Measurements from ENCODE around the gene IRF7.
"Not testable (repeated sequence)": the region's sequence is repeated elsewhere in the genome, so short reads cannot be mapped to it uniquely, and the experiment has no call there.

The IRF7 gene

DNA sequence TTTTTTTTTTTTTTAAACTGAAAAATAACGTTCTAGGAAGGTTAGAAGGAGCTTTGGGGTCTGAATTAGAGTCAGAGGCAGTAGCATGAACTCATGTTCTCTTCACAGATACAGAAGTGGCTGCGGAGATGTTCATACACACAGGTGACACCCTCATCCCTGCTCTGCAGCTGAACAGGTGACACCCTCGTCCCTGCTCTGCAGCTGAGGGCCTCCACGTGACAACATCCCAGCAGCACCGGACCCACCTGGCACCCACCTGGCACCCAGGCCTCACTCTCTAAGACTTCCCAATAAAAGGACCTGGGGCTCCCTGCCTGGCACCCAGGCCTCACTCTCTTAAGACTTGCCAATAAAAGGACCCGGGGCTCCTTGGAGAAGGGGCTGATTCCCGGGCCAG is 41.1 kb upstream of the IRF7 start:
- Histone ChIP-seq H3K27ac (no peak overlapping the region), H3K4me3 (no peak overlapping the region), H3K9ac (ENCODE audit: insufficient read length) (no peak overlapping the region), H3K36me3 (ENCODE audit: insufficient read depth, low read length) (peaks cover 39% of the 10 kb centered on the region), H3K9me3 (ENCODE audit: low read depth, low read length) (no peaks in the 10 kb centered on the region)
- no peak for DNase-seq (ENCODE audit: low read depth, low spot score)
- no peak for TF ChIP-seq FOXP2 (optimal IDR thresholded peaks at IDR 0.05; ENCODE audit: control extremely low read depth, extremely low read length, insufficient read depth)
- TF ChIP-seq POLR2AphosphoS5 (IDR thresholded peaks at IDR 0.05; ENCODE audit: borderline replicate concordance, low read depth, low read length): no peak
- TF ChIP-seq EZH2 (IDR thresholded peaks at IDR 0.05): no peak

DNA sequence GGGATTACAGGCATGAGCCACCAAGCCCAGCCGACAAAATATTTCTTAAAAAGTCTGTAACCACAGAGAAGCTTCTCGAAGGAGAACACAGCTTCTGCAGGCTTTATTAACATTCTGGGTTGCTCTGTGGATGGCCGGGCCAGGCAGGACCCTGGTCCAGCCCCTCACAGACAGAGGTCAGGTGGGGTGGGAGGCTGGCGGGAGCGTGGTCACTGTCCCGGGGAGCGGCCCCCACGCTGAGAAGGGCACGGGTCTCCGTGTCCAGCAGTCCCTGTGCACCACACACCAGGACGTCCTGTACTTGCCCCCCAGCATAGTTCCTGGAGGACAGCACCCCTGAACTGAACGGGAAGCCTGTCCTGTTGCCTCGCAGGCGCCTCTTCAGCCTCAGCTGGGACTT is 40.7 kb upstream of the IRF7 start:
- no peak for DNase-seq (ENCODE audit: low read depth, low spot score)
- Histone ChIP-seq H3K9ac (ENCODE audit: insufficient read length) (no peak overlapping the region), H3K9me3 (ENCODE audit: low read depth, low read length) (no peaks in the 10 kb centered on the region), H3K27ac (no peak overlapping the region), H3K4me3 (no peak overlapping the region), H3K36me3 (ENCODE audit: insufficient read depth, low read length) (peaks cover 43% of the 10 kb centered on the region)
- TF ChIP-seq FOXP2 (optimal IDR thresholded peaks at IDR 0.05; ENCODE audit: control extremely low read depth, extremely low read length, insufficient read depth) (no peak), POLR2AphosphoS5 (IDR thresholded peaks at IDR 0.05; ENCODE audit: borderline replicate concordance, low read depth, low read length) (no peak), EZH2 (IDR thresholded peaks at IDR 0.05) (no peak)

DNA sequence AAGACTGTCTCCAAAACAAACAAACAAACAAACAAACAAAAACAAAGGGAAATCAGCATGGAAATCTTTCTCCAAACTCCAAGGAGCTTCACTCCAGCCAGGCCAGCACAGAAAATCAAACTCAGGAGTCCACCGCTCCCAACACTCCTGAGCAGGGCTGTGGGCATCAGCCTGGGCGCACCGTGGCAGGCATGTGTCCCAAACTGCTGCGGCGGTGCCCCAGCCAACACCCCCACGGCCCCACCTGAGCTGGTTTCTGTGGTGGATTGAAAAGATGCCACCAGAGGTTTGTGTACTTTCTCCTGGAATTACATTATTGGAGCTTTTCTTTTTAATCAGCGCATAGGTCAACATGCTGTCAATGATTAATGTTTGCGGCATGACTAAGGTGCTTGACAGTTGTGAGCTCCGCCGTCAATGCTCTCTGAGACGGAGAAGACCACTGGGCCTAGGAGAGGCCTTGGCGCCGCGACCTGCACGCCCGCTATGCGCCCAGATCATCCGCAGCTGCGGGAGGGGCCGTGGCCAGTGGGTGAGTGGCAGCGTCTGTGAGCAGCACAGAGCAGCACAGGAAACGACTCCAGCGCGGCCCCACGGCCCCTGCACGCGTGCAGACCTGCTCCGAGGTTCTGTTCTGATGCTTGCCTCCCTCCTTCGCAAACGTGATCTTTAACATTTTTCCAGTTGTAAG is 39.4 kb upstream of the IRF7 start:
- Histone ChIP-seq H3K9me3 (ENCODE audit: low read depth, low read length) (no peaks in the 10 kb centered on the region), H3K36me3 (ENCODE audit: insufficient read depth, low read length) (peaks cover 41% of the 10 kb centered on the region), H3K27ac (no peak overlapping the region), H3K9ac (ENCODE audit: insufficient read length) (no peak overlapping the region), H3K4me3 (no peak overlapping the region)
- TF ChIP-seq FOXP2 (optimal IDR thresholded peaks at IDR 0.05; ENCODE audit: control extremely low read depth, extremely low read length, insufficient read depth) (no peak), POLR2AphosphoS5 (IDR thresholded peaks at IDR 0.05; ENCODE audit: borderline replicate concordance, low read depth, low read length) (no peak), EZH2 (IDR thresholded peaks at IDR 0.05) (no peak)
- no peak for DNase-seq (ENCODE audit: low read depth, low spot score)

DNA sequence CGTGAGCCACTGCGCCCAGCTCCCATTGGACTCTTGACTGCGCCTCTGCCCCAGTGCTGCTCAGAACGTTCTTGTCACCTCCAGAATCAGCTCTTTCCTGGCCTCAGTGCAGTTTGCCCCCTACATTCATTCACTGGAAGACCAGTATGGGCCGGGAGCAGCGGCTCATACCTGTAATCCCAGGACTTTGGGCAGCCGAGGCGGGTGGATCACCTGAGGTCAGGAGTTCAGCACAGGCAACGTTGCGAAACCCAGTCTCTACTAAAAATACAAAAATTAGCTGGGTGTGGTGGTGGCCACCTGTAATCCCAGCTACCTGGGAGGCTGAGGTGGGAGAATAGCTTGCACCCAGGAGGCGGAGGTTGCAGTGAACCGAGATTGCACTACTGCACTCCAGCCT is 38.7 kb upstream of the IRF7 start:
- DNase-seq (ENCODE audit: low read depth, low spot score); H3K9ac ChIP-seq (ENCODE audit: insufficient read length); H3K4me3 ChIP-seq; H3K27ac ChIP-seq; H3K9me3 ChIP-seq (ENCODE audit: low read depth, low read length): not testable (repeated sequence)
- H3K36me3 ChIP-seq (ENCODE audit: insufficient read depth, low read length): peaks cover 40% of the 10 kb centered on the region

DNA sequence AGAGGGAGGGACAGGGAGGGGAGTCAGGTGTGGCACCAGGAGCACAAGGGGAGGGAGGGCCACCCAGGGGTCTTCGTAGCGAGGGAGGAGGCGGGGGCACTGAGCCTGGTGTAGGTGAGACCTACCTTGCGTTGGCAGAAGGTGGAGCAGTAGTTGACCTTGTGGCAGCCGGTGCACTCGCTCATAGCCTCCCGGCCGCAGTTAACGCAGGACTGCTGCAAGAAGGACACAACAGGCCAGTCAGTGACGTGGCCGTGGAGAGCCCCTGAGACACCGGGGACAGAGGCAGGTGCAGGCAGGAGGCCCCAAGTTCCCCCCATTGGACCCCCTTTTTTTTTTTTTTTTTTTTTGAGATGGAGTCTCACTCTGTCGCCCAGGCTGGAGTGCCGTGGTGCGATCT is 38.1 kb upstream of the IRF7 start:
- H3K9me3 ChIP-seq (ENCODE audit: low read depth, low read length): no peaks in the 10 kb centered on the region
- no peak overlapping the region for H3K4me3 ChIP-seq
- no peak for DNase-seq (ENCODE audit: low read depth, low spot score)
- H3K27ac ChIP-seq: no peak overlapping the region
- H3K36me3 ChIP-seq (ENCODE audit: insufficient read depth, low read length): peaks cover 36% of the 10 kb centered on the region
- no peak overlapping the region for H3K9ac ChIP-seq (ENCODE audit: insufficient read length)
- TF ChIP-seq POLR2AphosphoS5 (IDR thresholded peaks at IDR 0.05; ENCODE audit: borderline replicate concordance, low read depth, low read length) (no peak), FOXP2 (optimal IDR thresholded peaks at IDR 0.05; ENCODE audit: control extremely low read depth, extremely low read length, insufficient read depth) (no peak)

DNA sequence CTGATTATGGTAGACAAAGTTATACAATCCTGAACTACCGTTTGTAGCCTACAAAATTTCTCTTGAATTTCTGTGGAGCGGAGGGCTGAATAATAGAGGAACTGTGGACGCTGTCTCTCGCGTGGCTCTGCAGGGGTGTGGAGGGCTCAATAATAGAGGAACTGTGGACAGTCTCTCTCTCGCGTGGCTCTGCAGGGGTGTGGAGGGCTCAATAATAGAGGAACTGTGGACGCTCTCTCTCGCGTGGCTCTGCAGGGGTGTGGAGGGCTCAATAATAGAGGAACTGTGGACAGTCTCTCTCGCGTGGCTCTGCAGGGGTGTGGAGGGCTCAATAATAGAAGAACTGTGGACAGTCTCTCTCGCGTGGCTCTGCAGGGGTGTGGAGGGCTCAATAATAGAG is 37.4 kb upstream of the IRF7 start:
- not testable (repeated sequence) for H3K27ac ChIP-seq; H3K9me3 ChIP-seq (ENCODE audit: low read depth, low read length); H3K9ac ChIP-seq (ENCODE audit: insufficient read length); H3K4me3 ChIP-seq; DNase-seq (ENCODE audit: low read depth, low spot score)
- H3K36me3 ChIP-seq (ENCODE audit: insufficient read depth, low read length): peaks cover 36% of the 10 kb centered on the region

DNA sequence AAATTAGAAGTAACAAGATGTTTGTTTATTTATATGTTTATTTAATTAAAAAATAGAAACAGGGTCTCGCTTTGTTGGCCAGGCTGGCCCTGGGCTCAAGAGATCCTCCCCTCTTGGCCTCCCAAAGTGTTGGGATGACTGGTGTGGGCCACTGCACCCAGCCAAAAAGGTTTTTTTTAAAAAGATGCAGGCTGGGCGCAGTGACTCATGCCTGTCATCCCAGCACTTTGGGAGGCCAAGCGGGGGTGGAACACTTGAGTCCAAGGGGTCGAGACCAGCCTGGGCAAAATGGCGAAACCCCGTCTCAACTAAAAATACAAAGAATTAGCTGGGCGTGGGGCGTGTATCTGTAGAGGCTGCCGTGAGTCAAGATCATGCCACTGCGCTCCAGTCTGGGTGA is 34.7 kb upstream of the IRF7 start:
- Histone ChIP-seq H3K4me3 (no peak overlapping the region), H3K9ac (ENCODE audit: insufficient read length) (no peak overlapping the region), H3K36me3 (ENCODE audit: insufficient read depth, low read length) (peaks cover 33% of the 10 kb centered on the region), H3K9me3 (ENCODE audit: low read depth, low read length) (no peaks in the 10 kb centered on the region), H3K27ac (no peak overlapping the region)
- no peak for DNase-seq (ENCODE audit: low read depth, low spot score)
- TF ChIP-seq EZH2 (IDR thresholded peaks at IDR 0.05) (no peak), FOXP2 (optimal IDR thresholded peaks at IDR 0.05; ENCODE audit: control extremely low read depth, extremely low read length, insufficient read depth) (no peak), POLR2AphosphoS5 (IDR thresholded peaks at IDR 0.05; ENCODE audit: borderline replicate concordance, low read depth, low read length) (no peak)

DNA sequence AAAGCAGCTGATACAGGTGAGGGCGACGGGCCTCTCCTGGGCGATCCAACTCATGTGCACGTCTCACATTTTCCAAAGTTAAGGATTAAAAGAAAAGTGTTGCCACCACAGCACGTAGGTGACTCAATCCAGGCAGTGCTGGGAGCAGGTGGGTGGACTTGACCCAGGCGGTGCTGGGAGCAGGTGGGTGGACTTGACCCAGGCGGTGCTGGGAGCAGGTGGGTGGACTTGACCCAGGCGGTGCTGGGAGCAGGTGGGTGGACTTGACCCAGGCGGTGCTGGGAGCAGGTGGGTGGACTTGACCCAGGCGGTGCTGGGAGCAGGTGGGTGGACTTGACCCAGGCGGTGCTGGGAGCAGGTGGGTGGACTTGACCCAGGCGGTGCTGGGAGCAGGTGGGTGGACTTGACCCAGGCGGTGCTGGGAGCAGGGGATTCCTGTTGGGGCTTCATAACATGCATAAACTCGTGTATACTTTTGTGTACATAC is 32.0 kb upstream of the IRF7 start:
- DNase-seq (ENCODE audit: low read depth, low spot score); H3K9ac ChIP-seq (ENCODE audit: insufficient read length): not testable (repeated sequence)
- peaks cover 23% of the 10 kb centered on the region for H3K36me3 ChIP-seq (ENCODE audit: insufficient read depth, low read length)

DNA sequence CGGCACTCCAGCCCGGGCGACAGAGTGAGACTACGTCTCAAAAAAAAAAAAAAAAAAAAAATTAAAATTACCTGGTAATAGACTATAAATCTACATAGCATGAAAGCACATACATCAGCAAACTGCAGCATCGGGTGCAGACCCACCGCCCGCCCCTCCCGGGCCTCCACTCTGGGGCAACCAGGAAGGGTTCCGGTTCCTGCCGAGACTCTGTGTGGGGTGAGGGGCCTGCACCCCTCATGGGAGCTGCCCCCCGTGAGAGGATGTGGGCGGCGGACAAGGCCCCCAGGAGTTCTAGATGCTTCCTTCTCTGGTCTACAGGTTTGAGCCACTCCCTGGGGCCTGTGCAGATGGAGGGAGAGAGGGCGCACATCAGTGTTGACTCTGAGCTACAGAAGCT is 30.5 kb upstream of the IRF7 start:
- no peak for DNase-seq (ENCODE audit: low read depth, low spot score)
- no peak for TF ChIP-seq POLR2AphosphoS5 (IDR thresholded peaks at IDR 0.05; ENCODE audit: borderline replicate concordance, low read depth, low read length)
- TF ChIP-seq FOXP2 (optimal IDR thresholded peaks at IDR 0.05; ENCODE audit: control extremely low read depth, extremely low read length, insufficient read depth): no peak
- no peak for TF ChIP-seq EZH2 (IDR thresholded peaks at IDR 0.05)
- H3K36me3 ChIP-seq (ENCODE audit: insufficient read depth, low read length): peaks cover 10% of the 10 kb centered on the region; the same call in 1 of the 2 replicates
- no peak overlapping the region for H3K9ac ChIP-seq (ENCODE audit: insufficient read length)
- no peaks in the 10 kb centered on the region for H3K9me3 ChIP-seq (ENCODE audit: low read depth, low read length)
- no peak overlapping the region for H3K27ac ChIP-seq
- no peak overlapping the region for H3K4me3 ChIP-seq

More for the DNA sequence above, 32.0 kb upstream of the IRF7 start:
- not testable (repeated sequence) for H3K4me3 ChIP-seq; H3K9me3 ChIP-seq (ENCODE audit: low read depth, low read length); H3K27ac ChIP-seq
